PFSK-1 (cell line): ENCODE measurements around the gene SLIT3.

Source experiments
- POLR2AphosphoS5 ChIP-seq: IDR thresholded peaks from 2 replicates; pipeline ENCODE4 v1.6.1; 2012; ENCODE audit warnings: low read depth, mild to moderate bottlenecking, control low read depth, low read length, moderate library complexity
- REST ChIP-seq, 2 experiments: IDR thresholded peaks; 2 replicates each; pipeline versions ENCODE4 v1.6.1 to v1.8.0; 2011 to 2012; ENCODE audit warnings: low read depth in 2 of 2, low read length in 2 of 2, control low read depth in 1 of 2, inconsistent platforms in 1 of 2, mild to moderate bottlenecking in 1 of 2, moderate library complexity in 1 of 2; ENCODE audit not compliant: insufficient read depth in 1 of 2
- SIN3A ChIP-seq: IDR thresholded peaks from 2 replicates; pipeline ENCODE4 v1.6.1; 2012; ENCODE audit warnings: mild to moderate bottlenecking, low read length, moderate library complexity, borderline replicate concordance; ENCODE audit not compliant: insufficient read depth
- TAF1 ChIP-seq: IDR thresholded peaks from 2 replicates; pipeline ENCODE4 v1.6.1; 2012; ENCODE audit warnings: low read length, control low read depth, borderline replicate concordance; ENCODE audit not compliant: insufficient read depth

GRCh38 chr5:168898247-168898911 lies 402.6 kb downstream of the SLIT3 start:
- TF ChIP-seq TAF1 = no peak
- no peak for TF ChIP-seq POLR2AphosphoS5
- no peak for TF ChIP-seq REST (IDR thresholded peaks at IDR 0.05; ENCODE audit: insufficient read depth in 1 of 2, low read depth in 2 of 2, low read length in 2 of 2)
- TF ChIP-seq SIN3A = no peak
